ENCODE measurements around the gene ZNF135. TPM values are rescaled to one million over a fixed set of nuclear protein-coding genes. Genes with fewer than 3 reads are reported as not detected.

The ZNF135 gene
- total RNA-seq, 2 experiments from 2014 or later: 1.2 to 1.4 TPM

- Mint-ChIP-seq H3K27me3 (no peaks in the 10 kb centered on the region), H3K9me3 (peaks cover 17% of the 10 kb centered on the region), H3K4me1 (ENCODE audit: low read depth) (peaks cover 10% of the 10 kb centered on the region), H3K36me3 (ENCODE audit: low read depth) (peaks cover 30% of the 10 kb centered on the region), H3K27ac (peak overlapping the region; percentile 61), H3K4me3 (peak overlapping the region; percentile 76)
- POLR2A ChIA-PET: no interaction called here
- no peak for TF ChIP-seq CTCF (IDR thresholded peaks at IDR 0.05)
- ATAC-seq (no peak), DNase-seq (peak; percentile 7)
- CTCF ChIA-PET: no interaction called here
- intact Hi-C loops (cut with micrococcal nuclease): no loop called here
These were observed 38.3 kb downstream of the ZNF135 start for GRCh38 chr19:58097349-58097748.

GRCh38 chr19:58097781-58098681 lies 38.9 kb downstream of the ZNF135 start, which contains the start of gene ZSCAN18:
Gene ZSCAN18, minus strand, starts transcription at chr19:58098231. Its CDS starts 7,964 bp downstream, at chr19:58090267.
- ChIA-PET CTCF (interaction anchor here (2.3 kb wide), 1 partner anchor 58 kb away, joined by 6 read pairs; no protein-coding TSS in a partner anchor), POLR2A (no interaction called here)
- ATAC-seq: peak; percentile 99
- Mint-ChIP-seq H3K27me3 (no peaks in the 10 kb centered on the region), H3K4me3 (peak within 1 kb of the TSS; percentile 76), H3K4me1 (ENCODE audit: low read depth) (peaks cover 10% of the 10 kb centered on the region), H3K9me3 (peaks cover 19% of the 10 kb centered on the region), H3K27ac (peak within 1 kb of the TSS; percentile 96), H3K36me3 (ENCODE audit: low read depth) (peaks cover 32% of the 10 kb centered on the region)
- TF ChIP-seq CTCF (IDR thresholded peaks at IDR 0.05): no peak
- intact Hi-C loops (cut with micrococcal nuclease): no loop called here
- peak; percentile 98 for DNase-seq

GRCh38 chr19:58098682-58098998 lies 39.6 kb downstream of the ZNF135 start:
- no peak for TF ChIP-seq CTCF (IDR thresholded peaks at IDR 0.05)
- POLR2A ChIA-PET: no interaction called here
- CTCF ChIA-PET: interaction anchor here (2.3 kb wide), 1 partner anchor 57 kb away, joined by 6 read pairs; no protein-coding TSS in a partner anchor
- intact Hi-C loops (cut with micrococcal nuclease): no loop called here
- Mint-ChIP-seq H3K4me1 (ENCODE audit: low read depth) (peaks cover 10% of the 10 kb centered on the region), H3K36me3 (ENCODE audit: low read depth) (peaks cover 34% of the 10 kb centered on the region), H3K27me3 (no peaks in the 10 kb centered on the region), H3K4me3 (peak overlapping the region; percentile 76), H3K27ac (peak overlapping the region; percentile 96), H3K9me3 (peaks cover 21% of the 10 kb centered on the region)
- DNase-seq (no peak), ATAC-seq (no peak)

- Mint-ChIP-seq H3K27ac (no peak overlapping the region), H3K4me1 (ENCODE audit: low read depth) (no peaks in the 10 kb centered on the region), H3K36me3 (ENCODE audit: low read depth) (peaks cover 28% of the 10 kb centered on the region), H3K4me3 (no peak overlapping the region), H3K9me3 (peaks cover 53% of the 10 kb centered on the region), H3K27me3 (no peaks in the 10 kb centered on the region)
- POLR2A ChIA-PET: no interaction called here
- CTCF ChIA-PET: no interaction called here
- ATAC-seq (no peak), DNase-seq (no peak)
- intact Hi-C loops (cut with micrococcal nuclease): no loop called here
- TF ChIP-seq CTCF (IDR thresholded peaks at IDR 0.05): no peak
These were observed 48.9 kb downstream of the ZNF135 start for GRCh38 chr19:58107778-58108545.

- H3K4me3 Mint-ChIP-seq: no peak overlapping the region
- no peak for TF ChIP-seq CTCF (IDR thresholded peaks at IDR 0.05)
- no peaks in the 10 kb centered on the region for H3K4me1 Mint-ChIP-seq (ENCODE audit: low read depth)
- ATAC-seq (no peak), DNase-seq (no peak)
- H3K27me3 Mint-ChIP-seq: no peaks in the 10 kb centered on the region
- POLR2A ChIA-PET: no interaction called here
- peaks cover 54% of the 10 kb centered on the region for H3K9me3 Mint-ChIP-seq
- intact Hi-C loops (cut with micrococcal nuclease): no loop called here
- no peak overlapping the region for H3K27ac Mint-ChIP-seq
- H3K36me3 Mint-ChIP-seq (ENCODE audit: low read depth): peaks cover 28% of the 10 kb centered on the region
- CTCF ChIA-PET: no interaction called here
These were observed 49.4 kb downstream of the ZNF135 start for GRCh38 chr19:58108546-58108817.
